Breast epithelium (tissue), 3 donors: ENCODE data around the gene ZNRF4.

ENCODE experiments used
- CTCF ChIP-seq, 3 donors: fragments of 450-650 bp; IDR thresholded peaks; one replicate each; pipeline ENCODE4 v1.5.1; 2016 to 2017; ENCODE audit warnings: antibody characterized with exemption in 3 of 3, mild to moderate bottlenecking in 3 of 3, moderate library complexity in 3 of 3
- POLR2A ChIP-seq: fragments of 450-650 bp; IDR thresholded peaks from one replicate; pipeline ENCODE4 v1.6.1; 2016; ENCODE audit warnings: antibody characterized with exemption, mild to moderate bottlenecking, moderate library complexity
- POLR2AphosphoS5 ChIP-seq, 3 donors: sonication (generic); formaldehyde crosslinking; IDR thresholded peaks; one replicate each; pipeline ENCODE4 v1.6.1; 2017; ENCODE audit warnings: antibody characterized with exemption in 3 of 3

GRCh38 chr19:5459360-5459759, 4.1 kb downstream of the ZNRF4 start:
- no peak for TF ChIP-seq CTCF (IDR thresholded peaks at IDR 0.05)
- no peak for TF ChIP-seq POLR2A
- TF ChIP-seq POLR2AphosphoS5 (IDR thresholded peaks at IDR 0.05) = no peak
